Forelimb muscle (tissue), 1 donor: ENCODE measurements around the gene NFYB. TPM values are rescaled to one million over a fixed set of nuclear protein-coding genes. Genes with fewer than 3 reads are reported as not detected.
"Not testable (repeated sequence)": the region's sequence is repeated elsewhere in the genome, so short reads cannot be mapped to it uniquely, and the experiment has no call there.

Experiments used
- DNase-seq: peaks from one replicate; pipeline ENCODE4 v3.0.0-alpha.2; 2013; ENCODE audit warnings: low read depth
- polyA plus RNA-seq: library from polyadenylated mRNA; unstranded; fragments of 120-200 nt; gene quantifications from one replicate; pipeline ENCODE4 v1.2.1, GENCODE V29; 2013; ENCODE audit not compliant: insufficient read length

NFYB gene
- polyA plus RNA-seq, 1 donor, result 35.1 TPM

DNA sequence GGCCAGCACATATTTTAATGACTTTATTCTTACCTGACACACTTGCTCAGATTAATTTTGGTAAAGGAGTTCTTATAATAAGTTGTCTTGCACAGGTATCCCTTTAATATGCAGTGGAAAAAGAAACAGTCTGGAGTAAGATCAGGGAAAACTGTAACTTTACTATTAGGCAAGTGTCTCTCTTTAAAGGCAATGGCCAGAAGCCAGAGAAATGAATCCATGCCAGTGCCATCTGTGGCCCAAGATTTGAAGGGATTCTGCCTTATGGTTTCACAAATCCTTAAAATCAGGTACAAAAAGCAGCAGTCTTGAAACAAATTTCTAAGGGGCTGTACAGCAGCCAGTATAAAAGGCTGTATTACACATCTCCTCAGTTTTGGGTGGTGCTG is 22.4 kb downstream of the NFYB start:
- no peak for DNase-seq

- DNase-seq, result not testable (repeated sequence)
Observed at GRCh38 chr12:104114834-104115586, 23.0 kb downstream of the NFYB start.

GRCh38 chr12:104109446-104110271 is 28.4 kb downstream of the NFYB start:
- no peak for DNase-seq

DNA sequence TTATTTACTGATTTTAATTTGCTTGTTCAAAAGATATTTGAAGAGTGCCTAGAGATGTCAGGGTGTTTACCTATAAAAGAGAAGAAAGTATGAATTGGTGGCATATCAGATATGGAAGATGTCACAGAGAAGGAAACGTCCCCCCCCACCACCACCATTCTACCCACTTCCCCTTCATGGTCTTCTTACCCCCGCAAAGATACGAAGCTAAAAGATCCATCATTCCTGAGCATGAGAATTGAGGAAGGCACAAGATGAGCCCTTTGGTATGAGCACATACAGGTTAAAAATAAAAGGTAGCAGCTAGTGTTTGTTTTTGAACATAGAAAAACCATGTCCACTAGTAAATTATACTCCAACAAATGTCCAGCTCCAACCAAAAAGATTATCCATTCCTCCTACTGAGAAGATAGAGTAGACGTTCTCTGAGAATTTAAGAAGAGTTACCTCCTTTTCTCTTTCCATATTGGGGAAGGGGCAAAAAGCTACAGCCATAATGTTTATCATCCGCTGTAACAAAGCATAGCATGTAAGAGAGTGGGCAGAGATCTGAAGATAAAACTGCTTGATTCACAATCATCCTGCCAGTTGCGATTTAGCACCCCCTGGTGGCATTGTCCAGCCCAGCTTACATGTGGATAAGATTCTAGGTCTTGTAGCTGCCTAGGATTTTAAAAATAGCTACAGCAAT is 29.1 kb downstream of the NFYB start:
- DNase-seq, result peak; percentile 72

DNA sequence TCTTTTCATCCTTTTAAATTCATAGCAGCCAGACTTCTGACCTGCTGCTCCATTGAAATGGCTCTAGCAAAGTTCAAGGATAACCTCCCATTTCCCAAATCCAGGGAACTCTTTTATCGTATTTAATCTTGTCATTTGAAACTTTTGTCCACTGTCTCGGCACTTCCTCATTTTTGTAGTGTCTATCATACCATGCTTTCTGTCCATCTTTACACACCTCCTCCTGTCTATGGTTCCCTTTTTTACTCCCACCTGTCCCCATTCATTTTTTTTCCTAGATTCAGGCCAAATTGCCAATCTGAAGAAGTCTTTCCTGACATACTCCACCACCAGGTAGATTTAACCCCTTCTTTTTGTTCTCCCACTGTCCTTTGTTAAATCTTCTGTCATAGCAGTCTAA is 31.0 kb downstream of the NFYB start:
- DNase-seq, result no peak

- DNase-seq, result no peak
Observed at GRCh38 chr12:104105461-104105860, 32.5 kb downstream of the NFYB start.

DNA sequence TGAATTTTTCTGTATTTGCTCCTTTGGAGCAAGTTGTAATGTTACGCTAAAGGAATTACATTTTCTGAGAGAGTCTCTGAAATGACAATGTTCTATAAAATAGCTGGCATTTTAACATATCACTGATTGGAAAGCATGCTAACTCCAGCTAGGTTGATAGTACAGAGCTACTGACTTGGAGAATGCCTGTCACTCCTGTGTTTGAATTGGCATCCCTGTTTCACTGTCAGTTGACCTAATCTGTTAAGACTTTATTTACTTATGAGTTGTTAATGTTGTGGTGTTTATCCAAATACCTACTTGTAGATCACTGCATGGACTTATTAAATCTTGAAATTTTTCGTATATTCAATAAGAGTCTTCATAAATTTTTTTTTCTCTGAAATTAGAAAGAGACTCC is 40.1 kb downstream of the NFYB start:
- no peak for DNase-seq

DNA sequence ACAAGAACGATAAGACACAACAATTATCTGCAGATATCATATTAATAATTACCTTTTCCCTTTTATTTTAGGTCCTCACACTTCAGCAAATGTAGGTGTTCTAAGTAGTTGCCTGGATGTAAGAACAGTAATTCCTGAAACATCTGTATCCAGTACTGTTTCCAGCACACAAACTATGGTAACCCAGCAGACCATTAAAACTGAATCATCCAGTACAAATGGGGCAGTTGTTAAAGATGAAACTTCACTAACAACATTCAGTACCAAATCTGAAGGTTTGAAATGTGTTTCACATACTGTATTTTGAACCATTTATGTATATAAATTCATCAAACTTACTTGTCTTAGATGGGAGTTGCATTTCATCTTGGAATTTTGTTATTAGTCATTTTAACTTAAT is 42.7 kb downstream of the NFYB start:
- no peak for DNase-seq

GRCh38 chr12:104094284-104094683 is 43.7 kb downstream of the NFYB start:
- DNase-seq, result no peak

DNA sequence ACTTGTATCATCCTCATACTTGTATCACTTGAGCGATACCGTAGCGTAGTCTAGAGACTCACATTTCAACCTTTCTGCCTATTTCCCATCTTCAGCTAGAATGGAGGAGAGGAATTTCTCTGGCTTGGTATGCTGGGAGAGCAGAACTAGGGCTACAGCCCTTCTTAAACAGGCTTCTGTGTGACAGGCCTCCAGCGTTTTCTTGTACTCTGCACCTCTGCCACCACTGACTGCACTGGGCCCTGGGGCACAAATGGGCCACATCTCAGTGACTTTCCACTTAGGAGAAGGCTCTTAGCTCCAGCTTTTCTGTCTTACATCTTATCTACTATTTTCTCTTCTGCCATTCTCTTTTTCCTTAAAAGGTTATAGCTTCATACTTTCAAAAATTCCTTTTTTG is 46.9 kb downstream of the NFYB start:
- no peak for DNase-seq

- no peak for DNase-seq
Observed at GRCh38 chr12:104090685-104091084, 47.3 kb downstream of the NFYB start.

DNA sequence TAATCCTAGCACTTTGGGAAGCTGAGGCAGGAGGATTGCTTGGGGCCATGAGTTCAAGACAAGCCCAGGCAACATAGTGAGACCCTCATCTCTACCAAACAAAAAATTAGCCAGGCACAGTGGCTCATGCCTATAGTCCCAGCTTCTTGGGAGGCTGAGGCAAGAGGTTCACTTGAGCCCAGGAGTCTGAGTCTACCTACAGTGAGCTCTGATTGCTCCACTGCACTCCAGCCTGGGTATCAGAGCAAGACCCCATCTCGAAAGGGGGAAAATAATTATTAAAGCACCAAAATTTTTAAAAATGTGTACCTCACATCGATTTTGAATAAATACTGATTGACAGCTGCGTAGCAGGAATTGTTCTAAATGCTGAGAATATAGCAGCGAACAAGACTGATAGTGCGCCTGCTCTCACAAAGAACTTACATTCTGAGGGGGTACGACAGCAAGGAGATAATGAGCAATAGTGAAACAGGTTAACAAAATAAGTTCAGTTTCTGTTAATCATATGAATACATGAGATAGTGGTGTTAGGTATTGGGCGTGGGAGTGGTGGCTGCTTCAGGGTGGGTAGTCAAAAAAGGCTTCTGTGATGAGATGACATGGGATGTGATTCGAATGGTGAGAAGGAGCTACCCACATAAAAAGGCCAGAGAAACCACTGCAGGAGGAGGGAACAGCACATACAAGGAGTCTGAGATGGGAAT is 54.1 kb downstream of the NFYB start:
- no peak for DNase-seq

- no peak for DNase-seq
Observed at GRCh38 chr12:104080764-104081163, 57.2 kb downstream of the NFYB start.

GRCh38 chr12:104079024-104079423 is 59.0 kb downstream of the NFYB start:
- no peak for DNase-seq

DNA sequence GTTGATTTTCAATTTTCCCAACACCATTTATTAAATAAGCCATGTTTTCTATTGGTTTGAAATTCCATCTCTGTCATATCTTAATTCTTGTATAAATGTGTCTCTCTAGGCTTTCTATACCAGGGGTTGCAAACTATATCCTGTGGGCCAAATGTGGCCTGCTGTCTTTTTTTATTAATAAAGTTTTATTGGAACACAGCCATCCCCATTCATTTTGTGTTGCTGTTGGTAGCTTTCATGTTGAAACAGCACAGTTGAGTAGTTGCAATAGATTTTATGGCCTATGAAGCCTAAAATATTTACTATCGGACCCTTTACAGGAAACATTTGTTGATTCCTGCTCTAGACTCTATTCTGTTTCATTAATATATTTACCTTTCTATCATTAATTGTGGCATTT is 64.3 kb downstream of the NFYB start:
- no peak for DNase-seq

DNA sequence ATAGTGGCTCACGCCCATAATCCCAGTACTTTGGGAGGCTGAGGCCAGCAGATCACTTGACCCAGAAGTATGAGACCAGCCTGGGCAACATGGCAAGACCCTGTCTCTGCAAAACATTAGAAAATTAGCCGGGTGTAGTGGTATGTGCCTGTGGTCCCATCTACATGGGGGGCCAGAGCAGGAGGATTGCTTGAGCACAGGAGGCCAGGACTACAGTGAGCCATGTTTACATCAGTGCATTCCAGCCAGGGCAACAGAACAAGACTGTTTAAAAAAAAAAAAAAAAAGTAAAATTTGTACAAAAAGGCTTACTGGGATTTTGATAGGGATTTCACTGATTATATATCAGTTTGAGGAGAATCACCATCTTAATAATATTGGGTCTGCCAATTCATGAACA is 65.9 kb downstream of the NFYB start:
- DNase-seq, result no peak

Other genes with a start within 250 kb of the NFYB start
- gene HSP90B1, start 207.8 kb downstream of the NFYB start, polyA plus RNA-seq, result 285 TPM
- 32.5 TPM for gene TDG, start 172.3 kb downstream of the NFYB start, polyA plus RNA-seq
- gene GLT8D2, start 88.0 kb downstream of the NFYB start, polyA plus RNA-seq, result 51.9 TPM
- 34.3 TPM for gene HCFC2, start 73.7 kb downstream of the NFYB start, polyA plus RNA-seq
- 42.0 TPM for gene TXNRD1, start 77.6 kb upstream of the NFYB start, polyA plus RNA-seq
- gene EID3, start 165.5 kb upstream of the NFYB start, polyA plus RNA-seq, result 1.4 TPM